Astrocyte (in vitro differentiated cells and primary cell): ENCODE data around the gene PTPN22. TPM values are rescaled to one million over a fixed set of nuclear protein-coding genes. Genes with fewer than 3 reads are reported as not detected.
A peak's percentile ranks its signal among the peaks of the same experiment; 100 is the strongest.

Experiments
- DNase-seq: peaks from one replicate; pipeline ENCODE4 v3.0.0-alpha.2; 2010; ENCODE audit warnings: low read depth
- FAIRE-seq: peaks from 2 replicates; lab custom pipeline; 2011; peaks lifted over from hg19 to GRCh38; lab: Jason Lieb, UNC
- H2AFZ ChIP-seq: 2 replicates; pipeline ENCODE4 v1.6.0; 2012; ENCODE audit warnings: low read depth, low read length, inconsistent platforms
- H3K27ac ChIP-seq: 2 replicates; pipeline ENCODE4 v1.5.1; 2011; ENCODE audit warnings: low read depth, low read length, inconsistent platforms
- H3K27me3 ChIP-seq: 2 replicates; pipeline ENCODE4 v1.6.0; 2011; ENCODE audit warnings: low read length, inconsistent platforms; ENCODE audit not compliant: insufficient read depth
- H3K36me3 ChIP-seq: 2 replicates; pipeline ENCODE4 v1.5.1; 2011; ENCODE audit warnings: low read length, inconsistent platforms; ENCODE audit not compliant: insufficient read depth
- H3K4me1 ChIP-seq: 2 replicates; pipeline ENCODE4 v1.5.1; 2011; ENCODE audit warnings: low read length, inconsistent platforms; ENCODE audit not compliant: insufficient read depth
- H3K4me2 ChIP-seq: 2 replicates; pipeline ENCODE4 v1.6.0; 2012; ENCODE audit warnings: low read length, inconsistent platforms
- H3K4me3 ChIP-seq: 2 replicates; pipeline ENCODE4 v1.5.1; 2011; ENCODE audit warnings: low read depth, mild to moderate bottlenecking, low read length, inconsistent platforms; ENCODE audit not compliant: insufficient read depth
- H3K79me2 ChIP-seq: 2 replicates; pipeline ENCODE4 v1.6.0; 2012; ENCODE audit warnings: mild to moderate bottlenecking, low read length, inconsistent platforms; ENCODE audit not compliant: insufficient read depth
- H3K9ac ChIP-seq: 2 replicates; pipeline ENCODE4 v1.6.0; 2012; ENCODE audit warnings: mild to moderate bottlenecking, low read length, inconsistent platforms
- H3K9me3 ChIP-seq: 2 replicates; pipeline ENCODE4 v1.5.1; 2012; ENCODE audit warnings: low read depth, mild to moderate bottlenecking, low read length, inconsistent platforms; ENCODE audit not compliant: insufficient read depth
- H4K20me1 ChIP-seq: 2 replicates; pipeline ENCODE4 v1.6.0; 2012; ENCODE audit warnings: low read length, inconsistent platforms; ENCODE audit not compliant: insufficient read depth
- H3K27ac Mint-ChIP-seq: one replicate; pipeline ENCODE4 v1.8.0; 2021; ENCODE audit warnings: mild to moderate bottlenecking, mixed read lengths; ENCODE audit not compliant: unreplicated experiment
- H3K27me3 Mint-ChIP-seq: one replicate; pipeline ENCODE4 v1.8.0; 2021; ENCODE audit warnings: low read depth, mixed read lengths; ENCODE audit not compliant: unreplicated experiment
- H3K36me3 Mint-ChIP-seq: one replicate; pipeline ENCODE4 v1.8.0; 2021; ENCODE audit warnings: low read depth, mixed read lengths; ENCODE audit not compliant: unreplicated experiment
- H3K4me1 Mint-ChIP-seq: one replicate; pipeline ENCODE4 v1.8.0; 2021; ENCODE audit warnings: low read depth, mixed read lengths; ENCODE audit not compliant: unreplicated experiment
- H3K4me3 Mint-ChIP-seq: one replicate; pipeline ENCODE4 v1.8.0; 2021; ENCODE audit warnings: mild to moderate bottlenecking, moderate library complexity, mixed read lengths; ENCODE audit not compliant: unreplicated experiment
- H3K9me3 Mint-ChIP-seq: one replicate; pipeline ENCODE4 v1.8.0; 2021; ENCODE audit warnings: mild to moderate bottlenecking, mixed read lengths; ENCODE audit not compliant: unreplicated experiment
- EZH2 ChIP-seq: IDR thresholded peaks from 2 replicates; pipeline ENCODE4 v1.6.1; 2012; ENCODE audit warnings: mild to moderate bottlenecking, low read length, inconsistent platforms; ENCODE audit not compliant: insufficient read depth
- total RNA-seq: library from RNA; stranded (reverse); gene quantifications from 2 replicates; pipeline ENCODE4 v1.2.1, GENCODE V29; 2021
- TF ChIP-seq, protein P1 (sequence below): IDR thresholded peaks from 2 replicates; pipeline ENCODE4 v1.5.1; 2011; ENCODE audit warnings: low read depth, mild to moderate bottlenecking, inconsistent platforms, low read length, moderate library complexity; ENCODE audit not compliant: insufficient read depth

The PTPN22 gene
- total RNA-seq, 1 donor from 2014 or later = 1.3 TPM

DNA sequence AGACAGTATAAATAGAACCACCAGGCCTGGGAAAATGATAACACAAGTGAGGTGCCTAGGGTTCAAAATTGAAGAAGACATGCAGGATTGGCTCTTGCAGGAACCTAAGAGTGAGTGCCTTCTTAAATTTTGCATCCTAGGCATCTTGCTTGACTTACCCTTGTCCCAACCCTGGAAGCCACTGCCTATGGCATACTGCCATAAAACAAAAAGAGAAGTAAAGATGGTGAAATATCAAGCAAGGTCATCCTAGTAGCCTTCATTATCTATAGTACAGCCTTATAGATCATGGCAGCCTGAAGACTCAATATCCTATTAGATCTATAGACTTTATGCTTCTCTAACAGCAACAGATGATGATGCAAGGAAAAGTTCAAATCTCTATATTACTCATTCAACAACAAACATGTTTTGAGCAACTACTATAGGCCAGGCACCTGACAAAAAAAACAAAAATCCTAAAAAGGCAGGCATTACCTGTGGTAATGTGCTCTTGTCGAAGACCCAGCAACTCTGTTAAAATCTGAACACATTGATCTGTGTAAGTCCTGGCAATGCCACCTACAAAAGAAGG lies 26.8 kb upstream of the PTPN22 start:
- Mint-ChIP-seq H3K36me3 (peaks cover 15% of the 10 kb centered on the region), H3K9me3 (no peaks in the 10 kb centered on the region), H3K4me1 (peaks cover 5% of the 10 kb centered on the region), H3K4me3 (no peak overlapping the region), H3K27ac (no peak overlapping the region), H3K27me3 (no peaks in the 10 kb centered on the region)
- FAIRE-seq = no peak
- H3K9ac ChIP-seq = no peak overlapping the region
- H2AFZ ChIP-seq = no peak overlapping the region
- H3K27me3 ChIP-seq = no peaks in the 10 kb centered on the region
- no peak overlapping the region for H3K4me3 ChIP-seq
- DNase-seq = no peak
- TF ChIP-seq, protein P1, sequence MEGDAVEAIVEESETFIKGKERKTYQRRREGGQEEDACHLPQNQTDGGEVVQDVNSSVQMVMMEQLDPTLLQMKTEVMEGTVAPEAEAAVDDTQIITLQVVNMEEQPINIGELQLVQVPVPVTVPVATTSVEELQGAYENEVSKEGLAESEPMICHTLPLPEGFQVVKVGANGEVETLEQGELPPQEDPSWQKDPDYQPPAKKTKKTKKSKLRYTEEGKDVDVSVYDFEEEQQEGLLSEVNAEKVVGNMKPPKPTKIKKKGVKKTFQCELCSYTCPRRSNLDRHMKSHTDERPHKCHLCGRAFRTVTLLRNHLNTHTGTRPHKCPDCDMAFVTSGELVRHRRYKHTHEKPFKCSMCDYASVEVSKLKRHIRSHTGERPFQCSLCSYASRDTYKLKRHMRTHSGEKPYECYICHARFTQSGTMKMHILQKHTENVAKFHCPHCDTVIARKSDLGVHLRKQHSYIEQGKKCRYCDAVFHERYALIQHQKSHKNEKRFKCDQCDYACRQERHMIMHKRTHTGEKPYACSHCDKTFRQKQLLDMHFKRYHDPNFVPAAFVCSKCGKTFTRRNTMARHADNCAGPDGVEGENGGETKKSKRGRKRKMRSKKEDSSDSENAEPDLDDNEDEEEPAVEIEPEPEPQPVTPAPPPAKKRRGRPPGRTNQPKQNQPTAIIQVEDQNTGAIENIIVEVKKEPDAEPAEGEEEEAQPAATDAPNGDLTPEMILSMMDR = no peak
- no peak for TF ChIP-seq EZH2
- peaks cover 42% of the 10 kb centered on the region for H3K36me3 ChIP-seq
- no peak overlapping the region for H3K27ac ChIP-seq
- H4K20me1 ChIP-seq = no peaks in the 10 kb centered on the region
- no peaks in the 10 kb centered on the region for H3K9me3 ChIP-seq
- no peak overlapping the region for H3K4me2 ChIP-seq
- H3K4me1 ChIP-seq = peaks cover 9% of the 10 kb centered on the region
- peaks cover 12% of the 10 kb centered on the region for H3K79me2 ChIP-seq

DNA sequence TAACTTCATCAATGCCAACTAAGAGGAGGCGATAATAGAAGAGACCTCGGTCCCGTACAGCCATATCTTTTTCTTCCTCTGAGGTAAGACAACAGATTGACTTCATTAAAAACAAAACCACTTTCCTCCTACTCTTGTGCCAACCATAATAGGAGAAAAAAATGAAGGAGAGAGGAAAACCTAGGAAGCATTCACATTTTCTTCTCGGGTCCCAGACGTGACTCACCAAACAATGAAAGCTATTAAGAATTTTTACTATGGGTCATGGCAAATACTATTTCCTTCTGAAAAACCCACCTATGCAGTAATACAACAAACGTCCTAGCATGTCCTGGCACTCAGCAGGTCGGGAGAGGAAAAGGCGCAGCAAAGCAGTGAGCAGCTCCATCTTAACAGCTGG lies 24.4 kb upstream of the PTPN22 start:
- H3K9me3 ChIP-seq = no peaks in the 10 kb centered on the region
- peak overlapping the region; percentile 13 for H3K9ac ChIP-seq
- H3K27me3 ChIP-seq = no peaks in the 10 kb centered on the region
- H3K4me1 ChIP-seq = peaks cover 9% of the 10 kb centered on the region
- no peaks in the 10 kb centered on the region for H3K79me2 ChIP-seq
- no peak for TF ChIP-seq EZH2
- TF ChIP-seq, protein P1 = no peak
- no peak overlapping the region for H3K4me3 ChIP-seq
- no peak overlapping the region for H2AFZ ChIP-seq
- H3K36me3 Mint-ChIP-seq = peaks cover 15% of the 10 kb centered on the region
- H3K4me2 ChIP-seq = peak overlapping the region; percentile 47
- H3K9me3 Mint-ChIP-seq = no peaks in the 10 kb centered on the region
- no peak overlapping the region for H3K4me3 Mint-ChIP-seq
- H3K27ac ChIP-seq = no peak overlapping the region
- no peaks in the 10 kb centered on the region for H4K20me1 ChIP-seq
- peak; percentile 68 for DNase-seq
- peaks cover 5% of the 10 kb centered on the region for H3K4me1 Mint-ChIP-seq
- FAIRE-seq = no peak
- no peaks in the 10 kb centered on the region for H3K27me3 Mint-ChIP-seq
- peaks cover 34% of the 10 kb centered on the region for H3K36me3 ChIP-seq
- H3K27ac Mint-ChIP-seq = no peak overlapping the region

GRCh38 chr1:113895098-113895497 lies 23.6 kb upstream of the PTPN22 start:
- peaks cover 5% of the 10 kb centered on the region for H3K4me1 Mint-ChIP-seq
- Histone ChIP-seq H3K27ac (no peak overlapping the region), H3K4me2 (no peak overlapping the region), H3K36me3 (peaks cover 32% of the 10 kb centered on the region), H3K9me3 (no peaks in the 10 kb centered on the region), H3K79me2 (no peaks in the 10 kb centered on the region), H3K4me3 (no peak overlapping the region), H4K20me1 (no peaks in the 10 kb centered on the region), H2AFZ (no peak overlapping the region), H3K9ac (no peak overlapping the region), H3K4me1 (peaks cover 9% of the 10 kb centered on the region), H3K27me3 (no peaks in the 10 kb centered on the region)
- H3K36me3 Mint-ChIP-seq = peaks cover 15% of the 10 kb centered on the region
- peaks cover 3% of the 10 kb centered on the region for H3K27me3 Mint-ChIP-seq
- DNase-seq (no peak), FAIRE-seq (no peak)
- no peak overlapping the region for H3K4me3 Mint-ChIP-seq
- H3K27ac Mint-ChIP-seq = no peak overlapping the region
- TF ChIP-seq, protein P1 = no peak
- TF ChIP-seq EZH2 = no peak
- no peaks in the 10 kb centered on the region for H3K9me3 Mint-ChIP-seq
